ENCODE data around the gene FAS.
"Not testable (repeated sequence)": the region's sequence is repeated elsewhere in the genome, so short reads cannot be mapped to it uniquely, and the experiment has no call there.

FAS gene

GRCh38 chr10:88992921-88993524 lies 2.4 kb downstream of the FAS start:
- no peak for DNase-seq

- no peak for DNase-seq
Measured at GRCh38 chr10:88994019-88994418, 3.4 kb downstream of the FAS start.

- no peak for DNase-seq
Measured at GRCh38 chr10:88995156-88995876, 4.7 kb downstream of the FAS start.

GRCh38 chr10:88996927-88997326 lies 6.3 kb downstream of the FAS start:
- peak; percentile 51 to 71 for DNase-seq

GRCh38 chr10:88999625-89000024 lies 9.0 kb downstream of the FAS start:
- DNase-seq = no peak

GRCh38 chr10:89001024-89001728 lies 10.6 kb downstream of the FAS start:
- DNase-seq = no peak

- no peak for DNase-seq
Measured at GRCh38 chr10:89001729-89002072, 11.1 kb downstream of the FAS start.

- DNase-seq = no peak
Measured at GRCh38 chr10:89002226-89002978, 11.8 kb downstream of the FAS start.

GRCh38 chr10:89003344-89003743 lies 12.7 kb downstream of the FAS start:
- no peak for DNase-seq

GRCh38 chr10:89007129-89007893 lies 16.7 kb downstream of the FAS start:
- DNase-seq = no peak

- DNase-seq = not testable (repeated sequence)
Measured at GRCh38 chr10:89018700-89019346, 28.2 kb downstream of the FAS start.

- no peak for DNase-seq
Measured at GRCh38 chr10:89019569-89020327, 29.1 kb downstream of the FAS start.

GRCh38 chr10:89021526-89021925 lies 30.9 kb downstream of the FAS start:
- DNase-seq = not testable (repeated sequence)

GRCh38 chr10:89022734-89023133 lies 32.1 kb downstream of the FAS start:
- no peak for DNase-seq

GRCh38 chr10:89025453-89025852 lies 34.9 kb downstream of the FAS start:
- no peak for DNase-seq

GRCh38 chr10:89029181-89029580 lies 38.6 kb downstream of the FAS start:
- no peak for DNase-seq

- peak; percentile 87 to 89 for DNase-seq
Measured at GRCh38 chr10:89029785-89030437, 39.3 kb downstream of the FAS start.

- peak; percentile 64 to 70 for DNase-seq
Measured at GRCh38 chr10:89030791-89031190, 40.2 kb downstream of the FAS start.

- DNase-seq = peak; percentile 91 to 93
Measured at GRCh38 chr10:89032141-89032891, 41.7 kb downstream of the FAS start.

- peak; percentile 59 to 85 for DNase-seq
Measured at GRCh38 chr10:89035461-89035860, 44.9 kb downstream of the FAS start.
